HG02588 (cell line): ENCODE results near the gene PHLDB1.
"Not testable (repeated sequence)": the region's sequence is repeated elsewhere in the genome, so short reads cannot be mapped to it uniquely, and the experiment has no call there.

ENCODE experiments used
- ATAC-seq: cut with Tn5 transposase; IDR thresholded peaks from one replicate; pipeline ENCODE4 v1.9.1; 2021; ENCODE audit warnings: mild to moderate bottlenecking, moderate library complexity; ENCODE audit not compliant: unreplicated experiment

The PHLDB1 gene

DNA sequence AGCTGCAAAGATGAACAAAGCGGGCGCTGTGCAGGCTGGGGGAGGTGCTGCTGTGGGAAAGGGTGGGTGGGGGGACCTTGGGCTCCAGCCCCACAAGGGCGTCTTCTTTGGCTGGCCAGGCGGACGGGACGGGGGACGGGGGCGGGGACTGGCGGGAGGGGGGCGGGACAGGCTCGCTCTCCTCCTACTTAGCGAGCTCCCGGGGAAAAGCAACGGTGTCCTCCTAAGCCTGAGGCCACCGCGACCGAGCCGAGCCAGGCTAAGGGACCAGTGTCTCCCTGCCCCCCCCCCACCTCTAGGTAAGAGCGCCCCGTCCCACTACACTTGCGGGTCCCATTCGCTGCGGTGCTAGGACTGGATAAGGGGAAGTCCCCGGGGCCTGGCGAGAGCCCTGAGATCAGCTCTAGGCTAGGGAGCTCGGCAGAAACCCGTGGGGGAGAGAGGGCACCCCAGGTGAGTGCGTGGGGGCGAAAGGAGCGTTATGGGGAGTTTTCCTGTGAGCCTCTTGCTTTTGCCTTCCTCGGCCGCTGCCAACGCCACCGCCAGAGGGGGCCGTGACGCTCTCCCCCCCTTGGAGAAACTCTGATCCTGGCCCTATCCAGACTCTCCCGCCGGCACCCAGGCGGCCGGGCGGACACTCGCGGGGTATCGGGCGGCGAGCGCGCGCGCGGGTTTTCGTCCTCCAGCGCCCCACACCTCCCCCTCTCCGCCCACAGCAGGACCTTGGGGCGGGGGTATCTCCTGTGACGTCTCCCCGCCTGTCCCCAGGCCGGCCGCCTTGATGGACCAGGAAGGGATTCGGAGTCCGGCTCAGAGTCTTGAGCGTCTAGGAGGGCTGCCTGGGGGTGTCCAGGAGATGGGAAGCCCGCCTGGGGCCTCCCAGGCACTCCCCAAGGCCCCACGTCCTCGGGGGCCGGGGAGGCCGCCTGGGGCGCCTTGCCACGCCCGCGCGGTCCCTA lies at the start of gene PHLDB1:
Gene PHLDB1 (plus strand): TSS at position 215 of the 959 bp plus-strand sequence. CDS start 6,222 bp downstream, outside the sequence.
- ATAC-seq, result no peak

GRCh38 chr11:118560806-118561205 lies 46.6 kb upstream of the PHLDB1 start:
- ATAC-seq, result no peak

- no peak for ATAC-seq
These were observed 42.4 kb upstream of the PHLDB1 start for GRCh38 chr11:118565051-118565450.

DNA sequence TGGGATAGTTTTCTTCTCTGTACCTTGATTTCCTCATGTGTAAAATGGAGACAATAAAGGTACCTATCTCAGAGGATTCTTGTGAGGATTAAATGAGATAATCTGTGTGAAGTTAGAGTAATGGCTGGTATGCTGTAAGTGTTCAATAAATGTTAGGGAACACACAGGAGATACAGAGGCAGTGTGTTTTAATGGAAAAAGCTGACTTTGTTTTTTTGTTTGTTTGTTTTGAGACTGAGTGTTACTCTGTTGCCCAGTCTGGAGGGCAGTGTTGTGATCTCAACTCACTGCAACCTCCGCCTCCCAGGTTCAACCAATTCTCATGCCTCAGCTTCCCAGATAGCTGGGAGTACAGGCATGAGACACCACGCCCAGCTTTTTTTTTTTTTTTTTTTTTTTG lies 37.7 kb upstream of the PHLDB1 start:
- ATAC-seq, result no peak

DNA sequence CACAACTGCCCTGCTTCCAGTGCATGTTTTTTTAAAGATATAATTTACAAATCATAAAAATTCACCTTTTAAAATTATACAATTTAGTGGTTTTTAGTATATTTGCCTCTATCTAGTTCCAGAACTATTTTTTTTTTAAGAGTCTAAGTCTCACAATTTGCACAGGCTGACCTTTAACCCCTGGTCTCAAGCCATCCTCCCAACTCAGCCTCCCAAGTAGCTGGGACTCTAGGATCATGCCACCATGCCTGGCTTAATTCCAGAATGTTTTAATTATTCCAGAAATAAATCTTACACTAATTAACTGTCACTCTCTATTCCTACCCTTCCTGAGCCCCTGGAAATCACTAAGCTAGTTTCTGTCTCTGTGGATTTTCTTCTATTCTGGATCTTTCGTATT lies 36.6 kb upstream of the PHLDB1 start:
- ATAC-seq, result no peak

DNA sequence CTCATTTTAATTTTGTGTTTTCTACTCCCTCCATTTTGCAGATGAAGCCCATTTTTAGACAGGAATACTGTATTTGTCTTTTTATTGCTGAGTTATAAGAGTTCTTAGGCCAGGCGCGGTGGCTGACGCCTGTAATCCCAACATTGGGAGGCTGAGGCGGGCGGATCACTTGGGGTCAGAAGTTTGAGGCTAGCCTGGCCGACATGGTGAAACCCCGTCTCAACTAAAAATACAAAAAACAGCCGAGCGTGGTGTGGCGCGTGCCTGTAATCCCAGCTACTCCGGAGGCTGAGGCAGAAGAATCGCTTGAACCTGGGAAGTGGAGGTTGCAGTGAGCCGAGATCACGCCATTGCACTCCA lies 35.7 kb upstream of the PHLDB1 start:
- ATAC-seq, result not testable (repeated sequence)

DNA sequence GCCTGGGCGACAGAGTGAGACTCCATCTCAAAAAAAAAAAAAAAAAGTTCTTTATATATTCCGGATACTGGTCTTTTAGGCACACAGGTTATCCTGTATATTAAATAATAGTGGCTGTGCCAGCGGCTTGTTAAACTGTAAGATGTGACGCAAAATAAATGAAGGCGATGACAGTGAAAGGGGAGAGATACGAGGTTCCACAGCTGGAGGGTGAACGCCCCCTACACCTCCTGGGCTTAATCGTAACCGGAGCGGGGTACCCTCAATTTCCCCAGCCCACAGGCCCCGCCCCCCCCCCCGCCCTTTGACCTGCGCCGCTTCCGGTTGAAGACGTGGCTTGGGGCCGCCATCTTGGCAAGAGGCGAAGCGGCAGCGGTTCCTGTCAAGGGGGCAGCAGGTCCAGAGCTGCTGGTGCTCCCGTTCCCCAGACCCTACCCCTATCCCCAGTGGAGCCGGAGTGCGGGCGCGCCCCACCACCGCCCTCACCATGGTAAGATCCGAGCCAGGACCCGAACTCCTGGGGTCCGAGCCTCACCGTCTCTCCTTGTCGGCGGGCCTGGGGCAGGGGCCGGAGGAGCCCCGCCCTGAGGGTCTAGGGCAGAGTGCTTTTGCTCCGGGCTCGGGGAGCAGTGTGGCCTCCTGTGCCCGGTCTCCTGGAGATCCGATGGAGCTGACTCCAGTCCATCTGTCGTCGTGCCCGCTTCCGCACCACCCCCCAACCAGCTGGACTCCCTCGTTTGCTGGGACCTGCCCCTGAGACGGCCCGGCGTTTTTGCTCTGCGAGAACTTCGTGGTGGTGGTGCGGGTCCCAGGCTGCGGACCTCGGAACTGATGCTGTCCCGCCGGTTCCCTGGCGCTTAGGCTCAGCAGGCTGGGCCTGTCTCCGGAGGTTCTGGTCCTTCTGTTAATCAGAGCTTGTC lies 35.1 kb upstream of the PHLDB1 start, which contains the start of gene ARCN1:
Gene ARCN1 (plus strand): TSS at position 349 of the 920 bp plus-strand sequence. CDS start 139 bp downstream, at position 488.
- ATAC-seq, result peak; percentile 68

DNA sequence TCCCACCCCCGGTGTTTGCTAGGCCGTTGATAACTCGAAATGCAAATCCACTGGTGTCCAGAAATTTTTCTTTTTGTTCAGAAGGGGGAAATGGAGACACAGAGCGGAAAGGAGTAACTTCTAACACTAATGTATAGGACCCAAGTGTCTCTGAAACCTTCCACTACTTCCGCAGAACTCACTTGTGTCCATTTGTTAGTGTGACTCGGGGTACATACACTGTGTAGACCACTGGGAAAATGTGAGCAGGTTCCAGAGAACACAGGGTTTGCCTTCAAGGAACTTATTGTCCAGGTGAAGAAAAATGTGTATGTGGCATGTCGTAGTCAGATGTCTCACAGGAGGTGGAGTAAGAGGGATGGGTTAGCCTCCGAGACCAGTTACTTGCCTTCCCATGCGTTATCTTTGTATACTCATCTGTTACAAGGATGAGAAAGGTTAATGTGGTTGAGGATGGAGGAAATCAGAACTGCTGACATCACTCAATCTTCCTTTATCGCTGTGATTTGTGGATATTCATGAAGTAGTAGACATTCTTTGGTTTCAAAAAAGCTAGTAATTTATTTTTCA lies 34.3 kb upstream of the PHLDB1 start:
- ATAC-seq, result peak; percentile 25

GRCh38 chr11:118574636-118575035 lies 32.8 kb upstream of the PHLDB1 start:
- no peak for ATAC-seq

DNA sequence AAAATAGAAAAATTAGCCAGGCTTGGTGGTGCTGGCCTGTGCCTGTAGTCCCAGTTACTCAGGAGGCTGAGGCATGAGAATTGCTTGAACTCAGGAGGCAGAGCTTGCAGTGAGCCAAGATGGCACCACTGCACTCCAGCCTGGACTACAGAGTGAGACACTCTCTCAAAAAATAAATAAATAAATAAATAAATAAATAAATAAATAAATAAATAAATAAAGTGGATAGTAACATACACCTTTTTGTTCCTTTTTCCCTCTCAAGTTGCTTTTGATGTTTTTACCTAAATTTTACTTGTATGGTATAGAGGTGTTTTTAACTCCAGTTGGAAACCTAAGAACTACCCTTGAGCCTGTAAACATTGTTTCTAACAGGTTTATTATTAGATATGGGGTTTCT lies 29.4 kb upstream of the PHLDB1 start:
- ATAC-seq, result not testable (repeated sequence)

GRCh38 chr11:118581057-118581456 lies 26.4 kb upstream of the PHLDB1 start:
- ATAC-seq, result no peak

DNA sequence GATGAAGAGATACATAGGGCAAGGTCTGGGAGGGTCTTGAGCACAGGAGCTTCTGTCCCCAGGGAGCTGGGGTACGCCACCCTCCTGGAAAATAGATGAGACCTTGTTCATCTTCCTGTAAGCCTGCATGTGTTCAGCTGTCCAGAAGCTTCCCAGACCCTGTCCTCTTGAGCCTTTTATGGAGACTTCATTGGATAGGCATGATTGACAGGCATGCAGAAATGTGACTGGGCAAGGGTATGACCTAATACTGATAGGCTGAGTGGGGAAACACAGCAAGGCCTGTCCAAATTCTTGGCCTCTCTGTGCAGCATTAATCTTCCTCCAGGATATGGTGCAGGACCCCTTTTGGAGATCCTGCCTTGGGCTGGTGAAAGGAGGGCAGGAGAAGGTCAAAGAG lies 19.5 kb upstream of the PHLDB1 start:
- no peak for ATAC-seq

GRCh38 chr11:118592616-118593367 lies 14.6 kb upstream of the PHLDB1 start:
- no peak for ATAC-seq

DNA sequence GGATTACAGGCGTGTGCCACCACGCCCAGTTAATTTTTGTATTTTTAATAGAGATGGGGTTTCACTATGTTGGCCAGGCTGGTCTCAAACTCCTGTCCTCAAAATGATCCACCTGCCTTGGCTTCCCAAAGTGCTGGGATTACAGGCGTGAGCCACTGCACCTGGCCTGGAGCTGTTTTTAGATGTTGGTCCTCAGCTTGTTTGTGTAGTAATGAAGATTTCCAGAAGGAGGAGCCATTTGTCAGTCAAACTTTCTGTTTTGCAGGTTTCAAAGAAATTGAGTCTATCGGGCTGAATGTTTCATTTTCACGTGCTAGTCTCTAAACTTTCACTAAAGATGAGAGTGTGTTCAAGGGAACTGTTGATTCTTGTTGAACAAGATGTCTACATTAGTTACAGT lies 12.4 kb upstream of the PHLDB1 start:
- ATAC-seq, result not testable (repeated sequence)

DNA sequence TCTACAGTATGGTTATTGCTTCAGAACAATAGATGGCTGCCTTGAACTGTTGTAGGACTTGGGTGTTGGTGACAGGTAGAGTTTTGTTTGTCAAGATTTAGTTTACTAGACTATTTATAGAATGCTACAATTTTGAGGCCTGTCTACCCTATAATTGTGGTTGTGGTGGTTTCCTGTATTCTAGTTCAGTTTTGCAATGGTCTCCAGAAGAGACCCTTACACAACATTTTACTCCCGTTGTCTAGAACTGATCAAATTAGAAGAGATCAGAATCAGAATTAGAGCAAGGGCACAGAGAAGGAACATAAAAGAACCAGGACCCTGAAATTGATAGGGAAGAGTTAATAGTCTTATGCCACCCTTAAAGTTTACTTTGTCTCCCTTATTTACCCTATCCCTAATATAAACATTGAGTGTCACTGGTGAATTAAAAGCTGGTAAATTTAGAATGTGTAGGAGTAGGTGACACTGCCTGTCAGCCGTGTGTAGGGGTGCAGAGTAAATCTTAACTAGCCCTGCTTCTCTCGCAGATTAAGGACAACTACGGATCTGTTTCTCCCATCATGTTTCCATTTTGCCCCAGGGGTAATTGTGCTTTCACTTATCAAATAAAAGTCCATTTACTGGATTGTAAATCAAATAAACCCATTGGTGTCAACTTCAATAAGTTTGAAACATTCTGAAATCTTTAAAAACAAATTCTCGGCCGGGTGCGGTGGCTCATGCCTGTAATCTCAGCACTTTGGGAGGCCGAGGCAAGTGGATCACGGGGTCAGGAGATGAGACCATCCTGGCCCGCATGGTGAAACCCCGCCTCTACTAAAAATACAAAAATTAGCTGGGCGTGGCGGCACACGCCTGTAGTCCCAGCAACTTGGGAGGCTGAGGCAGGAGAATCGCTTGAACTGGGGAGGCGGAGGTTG lies 10.9 kb upstream of the PHLDB1 start:
- no peak for ATAC-seq

DNA sequence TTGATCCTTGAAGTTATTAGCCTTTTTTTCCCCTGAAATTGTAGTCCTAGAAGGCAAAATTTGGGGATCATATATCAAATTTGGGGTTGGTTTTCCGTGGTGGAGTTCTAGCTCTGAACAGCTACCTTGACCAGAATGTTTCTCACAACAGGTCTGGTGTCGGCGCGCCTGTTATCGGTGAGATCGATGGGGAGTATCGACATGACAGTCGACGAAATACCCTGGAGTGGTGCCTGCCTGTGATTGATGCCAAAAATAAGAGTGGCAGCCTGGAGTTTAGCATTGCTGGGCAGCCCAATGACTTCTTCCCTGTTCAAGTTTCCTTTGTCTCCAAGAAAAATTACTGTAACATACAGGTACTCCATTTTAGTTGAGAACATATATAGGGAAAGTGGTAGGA lies 9.9 kb upstream of the PHLDB1 start:
- ATAC-seq, result no peak

GRCh38 chr11:118602331-118602730 lies 5.1 kb upstream of the PHLDB1 start:
- no peak for ATAC-seq

DNA sequence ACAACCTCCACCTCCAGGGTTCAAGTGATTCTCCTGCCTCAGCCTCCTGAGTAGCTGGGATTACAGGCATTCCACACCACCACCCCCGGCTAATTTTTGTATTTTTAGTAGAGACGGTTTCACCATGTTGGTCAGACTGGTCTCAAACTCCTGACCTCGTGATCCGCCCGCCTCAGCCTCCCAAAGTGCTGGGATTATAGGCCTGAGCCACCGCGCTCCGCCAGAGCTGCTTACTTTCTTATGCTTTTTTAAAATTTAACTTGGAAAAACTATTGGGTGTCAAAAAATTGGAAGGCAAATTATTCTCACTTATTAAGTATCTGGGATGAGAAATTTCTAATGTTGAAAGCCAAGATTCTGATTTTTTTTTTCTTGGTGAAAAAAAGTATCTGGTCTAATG lies 3.7 kb upstream of the PHLDB1 start:
- not testable (repeated sequence) for ATAC-seq

DNA sequence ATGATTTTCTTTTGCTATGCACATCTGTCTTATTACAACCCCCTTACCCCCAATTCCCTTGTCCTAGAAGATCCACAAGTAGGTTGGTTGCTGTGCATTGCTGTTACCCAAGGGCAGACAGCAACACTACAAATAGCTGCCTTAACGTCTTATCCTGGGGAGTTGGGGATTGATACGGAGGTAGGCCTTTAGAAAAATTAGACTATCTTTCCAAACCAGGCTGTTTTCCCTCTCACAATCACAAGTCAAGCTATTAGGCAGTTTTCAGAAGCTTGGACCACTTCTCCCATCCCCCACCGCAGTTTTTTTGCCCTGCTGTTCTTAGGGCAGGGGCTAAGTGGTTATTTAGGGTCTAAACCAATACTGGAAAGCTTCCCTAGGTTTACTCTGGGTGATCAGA lies 2.8 kb upstream of the PHLDB1 start:
- ATAC-seq, result no peak
